ENCODE measurements around the gene A4GNT. TPM values are rescaled to one million over a fixed set of nuclear protein-coding genes. Genes with fewer than 3 reads are reported as not detected.

Gene A4GNT
- total RNA-seq, 1 donor from 2014 or later, result not detected

DNA sequence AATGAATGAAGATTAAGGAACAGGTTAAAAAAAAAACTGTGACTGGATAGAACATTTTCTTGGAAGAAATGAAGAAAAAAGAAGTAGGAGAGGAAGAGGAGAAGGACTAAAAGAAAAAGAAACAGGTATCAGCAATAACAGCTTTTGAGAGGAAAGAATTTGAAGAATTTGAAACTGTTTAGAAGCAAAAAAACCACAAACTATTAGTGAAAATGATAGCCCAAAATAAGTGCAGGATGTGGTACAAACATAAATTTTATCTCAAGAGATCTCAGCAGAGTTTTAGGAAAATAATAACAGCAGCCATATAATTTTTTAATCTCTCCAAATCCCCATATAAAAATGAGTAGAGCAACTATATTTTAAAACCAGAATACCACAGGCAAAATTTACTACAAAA, 8.8 kb upstream of the A4GNT start:
- H3K9me3 Mint-ChIP-seq, result no peaks in the 10 kb centered on the region
- TF ChIP-seq, protein P1, sequence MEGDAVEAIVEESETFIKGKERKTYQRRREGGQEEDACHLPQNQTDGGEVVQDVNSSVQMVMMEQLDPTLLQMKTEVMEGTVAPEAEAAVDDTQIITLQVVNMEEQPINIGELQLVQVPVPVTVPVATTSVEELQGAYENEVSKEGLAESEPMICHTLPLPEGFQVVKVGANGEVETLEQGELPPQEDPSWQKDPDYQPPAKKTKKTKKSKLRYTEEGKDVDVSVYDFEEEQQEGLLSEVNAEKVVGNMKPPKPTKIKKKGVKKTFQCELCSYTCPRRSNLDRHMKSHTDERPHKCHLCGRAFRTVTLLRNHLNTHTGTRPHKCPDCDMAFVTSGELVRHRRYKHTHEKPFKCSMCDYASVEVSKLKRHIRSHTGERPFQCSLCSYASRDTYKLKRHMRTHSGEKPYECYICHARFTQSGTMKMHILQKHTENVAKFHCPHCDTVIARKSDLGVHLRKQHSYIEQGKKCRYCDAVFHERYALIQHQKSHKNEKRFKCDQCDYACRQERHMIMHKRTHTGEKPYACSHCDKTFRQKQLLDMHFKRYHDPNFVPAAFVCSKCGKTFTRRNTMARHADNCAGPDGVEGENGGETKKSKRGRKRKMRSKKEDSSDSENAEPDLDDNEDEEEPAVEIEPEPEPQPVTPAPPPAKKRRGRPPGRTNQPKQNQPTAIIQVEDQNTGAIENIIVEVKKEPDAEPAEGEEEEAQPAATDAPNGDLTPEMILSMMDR (IDR thresholded peaks at IDR 0.05), result no peak
- H3K4me1 Mint-ChIP-seq, result peaks cover 11% of the 10 kb centered on the region
- POLR2A ChIA-PET, result no interaction called here
- no peak overlapping the region for H3K4me3 Mint-ChIP-seq
- H3K27ac Mint-ChIP-seq, result no peak overlapping the region
- ATAC-seq (ENCODE audit: low read depth) (no peak), DNase-seq (no peak)
- H3K27me3 Mint-ChIP-seq, result peaks cover 1% of the 10 kb centered on the region
- H3K36me3 Mint-ChIP-seq (ENCODE audit: low read depth), result no peaks in the 10 kb centered on the region
- intact Hi-C loops (cut with micrococcal nuclease), result no loop called here
- CTCF ChIA-PET, result interaction anchor here (1.2 kb wide), 1 partner anchor 21 kb away, joined by 3 read pairs; no protein-coding TSS in a partner anchor

DNA sequence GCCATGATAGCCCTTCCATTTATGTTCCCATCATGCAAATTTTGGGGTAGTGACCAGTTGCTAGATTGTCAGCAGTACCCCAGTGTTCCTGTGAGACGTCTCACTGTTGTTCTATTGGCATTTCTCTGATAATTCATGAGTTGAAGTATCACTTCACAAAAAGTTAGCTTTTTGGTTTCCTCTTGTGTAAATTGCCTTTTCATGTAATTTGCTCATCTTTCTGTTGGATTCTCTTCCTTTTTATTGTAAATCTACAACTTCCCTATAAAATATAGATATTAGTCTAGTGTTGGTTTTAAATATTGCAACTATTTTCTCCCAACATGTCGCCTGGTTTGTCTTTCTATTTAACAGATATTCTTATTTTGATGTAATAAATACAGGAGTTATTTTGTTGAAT, 7.5 kb upstream of the A4GNT start:
- ChIA-PET CTCF (interaction anchor here (1.2 kb wide), 1 partner anchor 20 kb away, joined by 3 read pairs; no protein-coding TSS in a partner anchor), POLR2A (no interaction called here)
- Mint-ChIP-seq H3K27me3 (no peaks in the 10 kb centered on the region), H3K27ac (no peak overlapping the region), H3K9me3 (no peaks in the 10 kb centered on the region), H3K4me1 (peaks cover 23% of the 10 kb centered on the region), H3K36me3 (ENCODE audit: low read depth) (no peaks in the 10 kb centered on the region), H3K4me3 (no peak overlapping the region)
- no peak for DNase-seq
- ATAC-seq (ENCODE audit: low read depth), result no peak
- TF ChIP-seq, protein P1 (IDR thresholded peaks at IDR 0.05), result no peak
- intact Hi-C loops (cut with micrococcal nuclease), result no loop called here

DNA sequence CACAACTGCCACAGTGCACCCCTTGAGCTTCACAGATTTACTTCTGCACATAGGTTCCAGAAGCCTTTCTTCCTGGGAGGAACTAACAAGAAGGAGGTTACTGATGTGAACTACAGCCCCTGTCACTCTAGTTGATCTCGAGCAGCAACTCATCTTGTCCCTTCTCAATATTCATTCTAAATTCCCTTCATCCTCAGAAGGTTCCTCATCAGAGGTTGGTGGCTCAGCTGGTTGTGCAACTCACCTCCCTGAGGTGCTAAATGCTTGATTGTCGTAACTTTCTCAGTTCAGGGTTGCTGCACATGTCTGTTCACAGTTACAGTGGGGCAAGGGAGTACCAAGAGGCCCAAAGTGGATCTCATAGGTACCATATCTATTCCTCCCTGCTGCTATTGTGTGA, 5.7 kb upstream of the A4GNT start:
- no peak for ATAC-seq (ENCODE audit: low read depth)
- no peaks in the 10 kb centered on the region for H3K36me3 Mint-ChIP-seq (ENCODE audit: low read depth)
- no peaks in the 10 kb centered on the region for H3K9me3 Mint-ChIP-seq
- POLR2A ChIA-PET, result no interaction called here
- no peak overlapping the region for H3K4me3 Mint-ChIP-seq
- intact Hi-C loops (cut with micrococcal nuclease), result no loop called here
- CTCF ChIA-PET, result no interaction called here
- TF ChIP-seq, protein P1 (IDR thresholded peaks at IDR 0.05), result no peak
- H3K27me3 Mint-ChIP-seq, result no peaks in the 10 kb centered on the region
- DNase-seq, result no peak
- H3K4me1 Mint-ChIP-seq, result peaks cover 29% of the 10 kb centered on the region
- no peak overlapping the region for H3K27ac Mint-ChIP-seq

DNA sequence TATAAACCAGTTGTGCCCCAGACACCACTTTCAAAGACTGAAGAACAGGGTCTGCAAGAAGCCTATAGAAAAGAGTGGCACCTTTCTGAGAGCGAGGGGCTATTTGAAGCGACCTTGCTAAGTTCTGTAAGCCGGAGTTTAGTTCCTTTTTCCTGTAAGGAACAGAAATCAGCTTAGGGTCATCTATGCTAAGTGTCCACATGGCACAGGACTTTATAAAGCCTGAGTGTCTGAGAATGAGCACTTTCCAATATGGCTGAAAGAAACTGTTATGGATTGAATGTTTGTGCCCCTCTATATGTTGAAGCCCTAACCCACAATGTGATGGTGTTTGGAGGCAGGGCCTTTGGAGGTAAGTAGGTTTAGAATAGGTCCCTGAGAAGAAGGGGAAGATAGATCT, 4.0 kb upstream of the A4GNT start:
- POLR2A ChIA-PET, result no interaction called here
- TF ChIP-seq, protein P1 (IDR thresholded peaks at IDR 0.05), result no peak
- CTCF ChIA-PET, result no interaction called here
- intact Hi-C loops (cut with micrococcal nuclease), result no loop called here
- peaks cover 29% of the 10 kb centered on the region for H3K4me1 Mint-ChIP-seq
- no peak overlapping the region for H3K4me3 Mint-ChIP-seq
- H3K36me3 Mint-ChIP-seq (ENCODE audit: low read depth), result no peaks in the 10 kb centered on the region
- no peaks in the 10 kb centered on the region for H3K9me3 Mint-ChIP-seq
- ATAC-seq (ENCODE audit: low read depth) (no peak), DNase-seq (no peak)
- no peak overlapping the region for H3K27ac Mint-ChIP-seq
- H3K27me3 Mint-ChIP-seq, result no peaks in the 10 kb centered on the region

DNA sequence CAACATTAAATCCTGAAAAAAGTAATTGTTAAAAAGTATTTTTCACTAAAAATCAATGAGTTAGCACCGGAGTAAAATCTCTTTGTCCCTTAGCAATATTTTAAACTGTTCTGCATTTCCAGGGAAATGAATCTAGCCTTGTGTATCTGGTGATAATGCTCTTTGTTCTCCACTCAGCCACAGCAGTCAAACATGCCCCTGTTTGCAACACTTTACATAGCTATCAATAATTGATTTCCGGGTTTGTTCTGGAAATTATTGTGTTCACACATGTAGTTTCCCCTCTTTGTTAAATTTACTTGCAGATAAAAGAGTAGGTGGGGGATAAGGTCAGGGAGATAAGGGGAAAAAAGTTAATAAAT, 3.6 kb upstream of the A4GNT start:
- POLR2A ChIA-PET, result no interaction called here
- Mint-ChIP-seq H3K27me3 (no peaks in the 10 kb centered on the region), H3K9me3 (no peaks in the 10 kb centered on the region), H3K27ac (no peak overlapping the region), H3K4me3 (no peak overlapping the region), H3K4me1 (peaks cover 29% of the 10 kb centered on the region), H3K36me3 (ENCODE audit: low read depth) (no peaks in the 10 kb centered on the region)
- no peak for ATAC-seq (ENCODE audit: low read depth)
- TF ChIP-seq, protein P1 (IDR thresholded peaks at IDR 0.05), result no peak
- DNase-seq, result no peak
- intact Hi-C loops (cut with micrococcal nuclease), result no loop called here
- CTCF ChIA-PET, result no interaction called here
